Mammary epithelial cell (primary cell): ENCODE data around the gene PKHD1.

Source experiments
- CTCF ChIP-seq, 2 donors: IDR thresholded peaks in 1 of 2; conservative IDR thresholded peaks in 1 of 2; 2 replicates each; pipeline ENCODE4 v1.5.1; 2011 to 2012; ENCODE audit warnings: inconsistent platforms in 2 of 2, low read length in 2 of 2, mild to moderate bottlenecking in 2 of 2, control low read depth in 1 of 2, low read depth in 1 of 2; ENCODE audit not compliant: insufficient read depth in 1 of 2; ENCODE audit errors: extremely low read depth in 1 of 2
- EZH2 ChIP-seq: IDR thresholded peaks from 2 replicates; pipeline ENCODE4 v1.6.1; 2012; ENCODE audit warnings: low read length, inconsistent platforms, borderline replicate concordance

- TF ChIP-seq CTCF (conservative IDR thresholded peaks at IDR 0.05 in 1 of 2, IDR thresholded peaks at IDR 0.05 in 1 of 2; ENCODE audit: extremely low read depth in 1 of 2, insufficient read depth in 1 of 2, low read depth in 1 of 2, low read length in 2 of 2) (no peak), EZH2 (no peak)
Measured at GRCh38 chr6:51738614-51739013, 348.8 kb downstream of the PKHD1 start.
